Measurements from ENCODE around the gene CFAP77. TPM values are rescaled to one million over a fixed set of nuclear protein-coding genes. Genes with fewer than 3 reads are reported as not detected.

CFAP77 gene
- total RNA-seq, 1 experiment from 2014 or later: not detected

DNA sequence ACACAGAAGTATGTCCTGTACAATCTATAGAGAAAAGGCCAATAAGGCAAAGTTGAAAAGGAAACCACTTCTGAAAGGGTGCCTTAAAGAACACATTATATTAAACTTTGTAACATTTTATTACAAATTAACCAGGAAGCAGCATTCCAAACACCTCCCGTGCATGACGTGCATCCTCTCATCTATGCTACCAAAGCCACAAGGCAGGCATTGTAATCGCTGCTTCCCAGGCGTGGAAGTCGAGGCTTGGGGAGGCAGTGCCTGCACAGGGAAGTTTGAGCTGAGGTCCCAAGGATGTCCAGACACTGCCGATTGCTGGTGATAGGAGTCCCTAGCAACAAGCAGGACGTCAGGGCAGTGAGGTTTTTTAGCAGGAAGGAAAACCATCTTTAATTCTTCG lies 128.1 kb downstream of the CFAP77 start:
- 0 out of 2 replicates have a peak, but pooled peaks cover 2% of the 10 kb centered on the region for H3K27me3 ChIP-seq (ENCODE audit: low read length)

GRCh38 chr9:132539096-132539495 lies 129.1 kb downstream of the CFAP77 start:
- no peak overlapping the region for H2AFZ ChIP-seq (ENCODE audit: low read length)
- no peaks in the 10 kb centered on the region for H3K36me3 ChIP-seq (ENCODE audit: insufficient read depth, low read length)
- H4K20me1 ChIP-seq (ENCODE audit: insufficient read depth, low read depth, low read length): no peaks in the 10 kb centered on the region
- no peak overlapping the region for H3K4me3 ChIP-seq (ENCODE audit: low read length)
- DNase-seq: no peak
- 0 out of 2 replicates have a peak, but pooled peaks cover 2% of the 10 kb centered on the region for H3K27me3 ChIP-seq (ENCODE audit: low read length)
- no peak overlapping the region for H3K4me2 ChIP-seq (ENCODE audit: low read depth, low read length, poor library complexity, severe bottlenecking)
- H3K4me1 ChIP-seq (ENCODE audit: low read length): peaks cover 3% of the 10 kb centered on the region; the same call in 1 of the 2 replicates
- no peaks in the 10 kb centered on the region for H3K9me2 ChIP-seq (replicated peaks; ENCODE audit: insufficient read depth, low read length)
- no peaks in the 10 kb centered on the region for H3K79me2 ChIP-seq (ENCODE audit: low read length)
- H3K9me3 ChIP-seq (ENCODE audit: low read length): no peaks in the 10 kb centered on the region
- H3K27ac ChIP-seq (ENCODE audit: low read length): no peak overlapping the region
- no peak overlapping the region for H3K9ac ChIP-seq (ENCODE audit: low read length)

More for the DNA sequence above, 128.1 kb downstream of the CFAP77 start:
- Histone ChIP-seq H3K9me2 (replicated peaks; ENCODE audit: insufficient read depth, low read length) (no peaks in the 10 kb centered on the region), H3K36me3 (ENCODE audit: insufficient read depth, low read length) (no peaks in the 10 kb centered on the region), H3K4me3 (ENCODE audit: low read length) (no peak overlapping the region), H2AFZ (ENCODE audit: low read length) (no peak overlapping the region), H3K9me3 (ENCODE audit: low read length) (no peaks in the 10 kb centered on the region), H3K4me1 (ENCODE audit: low read length) (peaks cover 3% of the 10 kb centered on the region; the same call in 1 of the 2 replicates), H3K27ac (ENCODE audit: low read length) (no peak overlapping the region), H3K4me2 (ENCODE audit: low read depth, low read length, poor library complexity, severe bottlenecking) (no peak overlapping the region), H4K20me1 (ENCODE audit: insufficient read depth, low read depth, low read length) (no peaks in the 10 kb centered on the region), H3K79me2 (ENCODE audit: low read length) (no peaks in the 10 kb centered on the region), H3K9ac (ENCODE audit: low read length) (no peak overlapping the region)
- DNase-seq: no peak

GRCh38 chr9:132541051-132541450 lies 131.0 kb downstream of the CFAP77 start:
- Histone ChIP-seq H4K20me1 (ENCODE audit: insufficient read depth, low read depth, low read length) (no peaks in the 10 kb centered on the region), H2AFZ (ENCODE audit: low read length) (no peak overlapping the region), H3K9me2 (replicated peaks; ENCODE audit: insufficient read depth, low read length) (no peaks in the 10 kb centered on the region), H3K4me1 (ENCODE audit: low read length) (peaks cover 7% of the 10 kb centered on the region), H3K27me3 (ENCODE audit: low read length) (0 out of 2 replicates have a peak, but pooled peaks cover 2% of the 10 kb centered on the region), H3K36me3 (ENCODE audit: insufficient read depth, low read length) (no peaks in the 10 kb centered on the region), H3K9ac (ENCODE audit: low read length) (no peak overlapping the region), H3K9me3 (ENCODE audit: low read length) (no peaks in the 10 kb centered on the region), H3K79me2 (ENCODE audit: low read length) (no peaks in the 10 kb centered on the region), H3K4me2 (ENCODE audit: low read depth, low read length, poor library complexity, severe bottlenecking) (no peak overlapping the region), H3K27ac (ENCODE audit: low read length) (no peak overlapping the region), H3K4me3 (ENCODE audit: low read length) (no peak overlapping the region)
- DNase-seq: no peak

- peaks cover 18% of the 10 kb centered on the region for H3K4me1 ChIP-seq (ENCODE audit: low read length)
- no peaks in the 10 kb centered on the region for H3K79me2 ChIP-seq (ENCODE audit: low read length)
- no peaks in the 10 kb centered on the region for H3K9me3 ChIP-seq (ENCODE audit: low read length)
- H3K4me3 ChIP-seq (ENCODE audit: low read length): no peak overlapping the region
- H3K9me2 ChIP-seq (replicated peaks; ENCODE audit: insufficient read depth, low read length): no peaks in the 10 kb centered on the region
- no peak for DNase-seq
- H3K9ac ChIP-seq (ENCODE audit: low read length): no peak overlapping the region
- H4K20me1 ChIP-seq (ENCODE audit: insufficient read depth, low read depth, low read length): no peaks in the 10 kb centered on the region
- no peak overlapping the region for H3K27ac ChIP-seq (ENCODE audit: low read length)
- no peak overlapping the region for H2AFZ ChIP-seq (ENCODE audit: low read length)
- H3K4me2 ChIP-seq (ENCODE audit: low read depth, low read length, poor library complexity, severe bottlenecking): no peak overlapping the region
- no peaks in the 10 kb centered on the region for H3K36me3 ChIP-seq (ENCODE audit: insufficient read depth, low read length)
- no peaks in the 10 kb centered on the region for H3K27me3 ChIP-seq (ENCODE audit: low read length)
These were observed 132.1 kb downstream of the CFAP77 start for GRCh38 chr9:132541870-132542830.

GRCh38 chr9:132543251-132543650 lies 133.2 kb downstream of the CFAP77 start:
- no peak overlapping the region for H3K4me3 ChIP-seq (ENCODE audit: low read length)
- H3K79me2 ChIP-seq (ENCODE audit: low read length): no peaks in the 10 kb centered on the region
- H3K9me3 ChIP-seq (ENCODE audit: low read length): no peaks in the 10 kb centered on the region
- H3K9me2 ChIP-seq (replicated peaks; ENCODE audit: insufficient read depth, low read length): no peaks in the 10 kb centered on the region
- no peak overlapping the region for H2AFZ ChIP-seq (ENCODE audit: low read length)
- H4K20me1 ChIP-seq (ENCODE audit: insufficient read depth, low read depth, low read length): no peaks in the 10 kb centered on the region
- H3K4me1 ChIP-seq (ENCODE audit: low read length): peaks cover 29% of the 10 kb centered on the region
- H3K27ac ChIP-seq (ENCODE audit: low read length): no peak overlapping the region
- no peak overlapping the region for H3K4me2 ChIP-seq (ENCODE audit: low read depth, low read length, poor library complexity, severe bottlenecking)
- H3K27me3 ChIP-seq (ENCODE audit: low read length): no peaks in the 10 kb centered on the region
- no peak overlapping the region for H3K9ac ChIP-seq (ENCODE audit: low read length)
- no peaks in the 10 kb centered on the region for H3K36me3 ChIP-seq (ENCODE audit: insufficient read depth, low read length)
- DNase-seq: no peak

DNA sequence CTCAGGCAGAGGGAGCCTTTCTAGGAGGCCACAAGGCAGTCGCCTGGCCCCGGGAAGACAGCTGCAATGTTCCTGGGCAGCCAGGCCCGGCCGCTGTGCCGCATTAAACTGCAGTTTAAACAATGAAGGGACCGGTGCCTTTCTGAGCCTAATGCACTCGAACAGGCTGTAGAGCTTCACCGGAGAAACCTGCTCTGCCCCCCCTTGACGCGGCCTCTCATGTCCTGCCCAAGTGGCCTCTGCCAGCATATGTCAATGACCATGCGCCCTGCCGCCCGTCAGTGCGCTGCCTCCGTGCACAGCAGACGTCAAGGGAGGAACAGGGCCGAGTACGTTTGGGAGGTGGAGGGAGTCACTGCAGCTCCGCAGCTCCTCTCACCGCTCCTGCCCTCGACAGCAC lies 133.9 kb downstream of the CFAP77 start:
- H3K9ac ChIP-seq (ENCODE audit: low read length): no peak overlapping the region
- H3K9me3 ChIP-seq (ENCODE audit: low read length): no peaks in the 10 kb centered on the region
- no peak overlapping the region for H2AFZ ChIP-seq (ENCODE audit: low read length)
- H3K4me3 ChIP-seq (ENCODE audit: low read length): no peak overlapping the region
- H3K9me2 ChIP-seq (replicated peaks; ENCODE audit: insufficient read depth, low read length): no peaks in the 10 kb centered on the region
- H3K27ac ChIP-seq (ENCODE audit: low read length): no peak overlapping the region
- no peaks in the 10 kb centered on the region for H3K27me3 ChIP-seq (ENCODE audit: low read length)
- no peaks in the 10 kb centered on the region for H4K20me1 ChIP-seq (ENCODE audit: insufficient read depth, low read depth, low read length)
- peaks cover 36% of the 10 kb centered on the region for H3K4me1 ChIP-seq (ENCODE audit: low read length)
- H3K4me2 ChIP-seq (ENCODE audit: low read depth, low read length, poor library complexity, severe bottlenecking): no peak overlapping the region
- no peak for DNase-seq
- H3K36me3 ChIP-seq (ENCODE audit: insufficient read depth, low read length): no peaks in the 10 kb centered on the region
- no peaks in the 10 kb centered on the region for H3K79me2 ChIP-seq (ENCODE audit: low read length)

GRCh38 chr9:132545578-132545977 lies 135.6 kb downstream of the CFAP77 start:
- Histone ChIP-seq H2AFZ (ENCODE audit: low read length) (no peak overlapping the region), H3K4me2 (ENCODE audit: low read depth, low read length, poor library complexity, severe bottlenecking) (peak overlapping the region; percentile 78), H3K4me1 (ENCODE audit: low read length) (peaks cover 47% of the 10 kb centered on the region)

More at GRCh38 chr9:132545578-132545977, 135.6 kb downstream of the CFAP77 start:
- H3K27me3 ChIP-seq (ENCODE audit: low read length): no peaks in the 10 kb centered on the region
- no peaks in the 10 kb centered on the region for H3K9me3 ChIP-seq (ENCODE audit: low read length)
- H3K79me2 ChIP-seq (ENCODE audit: low read length): no peaks in the 10 kb centered on the region
- H4K20me1 ChIP-seq (ENCODE audit: insufficient read depth, low read depth, low read length): no peaks in the 10 kb centered on the region
- peak overlapping the region; percentile 61; the same call in 1 of the 2 replicates for H3K4me3 ChIP-seq (ENCODE audit: low read length)
- H3K27ac ChIP-seq (ENCODE audit: low read length): no peak overlapping the region; the same call in 1 of the 2 replicates
- H3K36me3 ChIP-seq (ENCODE audit: insufficient read depth, low read length): no peaks in the 10 kb centered on the region
- no peak for DNase-seq
- H3K9ac ChIP-seq (ENCODE audit: low read length): peak overlapping the region; percentile 62
- H3K9me2 ChIP-seq (replicated peaks; ENCODE audit: insufficient read depth, low read length): no peaks in the 10 kb centered on the region

All from Karpas-422 (cell line).